Fibroblast of villous mesenchyme (primary cell): Measurements from ENCODE around the gene PEMT. TPM values are rescaled to one million over a fixed set of nuclear protein-coding genes. Genes with fewer than 3 reads are reported as not detected.

Source experiments
- DNase-seq: peaks from one replicate; pipeline ENCODE4 v3.0.0-alpha.2; 2010; ENCODE audit warnings: low read depth
- H3K4me3 ChIP-seq: 2 replicates; pipeline ENCODE4 v1.5.1; 2011; ENCODE audit warnings: low read depth, mild to moderate bottlenecking, low read length
- total RNA-seq: library from RNA; depleted of rRNA; stranded (reverse); fragments of >200 nt; gene quantifications from 2 replicates; pipeline ENCODE4 v1.2.3, GENCODE V29; 2012
- TF ChIP-seq, protein P1 (sequence below): IDR thresholded peaks from 2 replicates; pipeline ENCODE4 v1.5.1; 2012; ENCODE audit warnings: low read depth, mild to moderate bottlenecking, low read length; ENCODE audit not compliant: insufficient read depth

The PEMT gene
- total RNA-seq, 1 donor, result 28.9 TPM

DNA sequence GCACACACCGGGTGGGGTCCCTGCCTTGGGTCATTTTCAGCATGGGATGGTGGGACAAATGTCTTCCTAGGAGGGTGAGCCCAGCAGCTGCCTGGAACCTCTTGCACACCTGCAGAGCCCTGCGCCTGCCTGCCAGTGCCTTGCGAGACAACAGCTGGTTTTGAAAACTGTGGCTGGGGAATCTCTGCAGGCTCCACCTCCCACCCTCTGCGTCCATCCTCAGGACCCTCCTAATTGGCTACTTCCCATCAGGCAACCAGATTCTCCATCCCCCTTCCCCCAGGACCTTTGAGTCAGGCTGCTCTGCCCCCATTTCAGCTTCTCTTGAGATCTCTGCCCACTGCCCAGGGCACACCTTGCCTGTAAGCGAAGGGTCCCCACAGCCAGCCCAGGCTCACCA, 26.6 kb downstream of the PEMT start:
- no peak overlapping the region for H3K4me3 ChIP-seq
- no peak for DNase-seq
- TF ChIP-seq, protein P1, sequence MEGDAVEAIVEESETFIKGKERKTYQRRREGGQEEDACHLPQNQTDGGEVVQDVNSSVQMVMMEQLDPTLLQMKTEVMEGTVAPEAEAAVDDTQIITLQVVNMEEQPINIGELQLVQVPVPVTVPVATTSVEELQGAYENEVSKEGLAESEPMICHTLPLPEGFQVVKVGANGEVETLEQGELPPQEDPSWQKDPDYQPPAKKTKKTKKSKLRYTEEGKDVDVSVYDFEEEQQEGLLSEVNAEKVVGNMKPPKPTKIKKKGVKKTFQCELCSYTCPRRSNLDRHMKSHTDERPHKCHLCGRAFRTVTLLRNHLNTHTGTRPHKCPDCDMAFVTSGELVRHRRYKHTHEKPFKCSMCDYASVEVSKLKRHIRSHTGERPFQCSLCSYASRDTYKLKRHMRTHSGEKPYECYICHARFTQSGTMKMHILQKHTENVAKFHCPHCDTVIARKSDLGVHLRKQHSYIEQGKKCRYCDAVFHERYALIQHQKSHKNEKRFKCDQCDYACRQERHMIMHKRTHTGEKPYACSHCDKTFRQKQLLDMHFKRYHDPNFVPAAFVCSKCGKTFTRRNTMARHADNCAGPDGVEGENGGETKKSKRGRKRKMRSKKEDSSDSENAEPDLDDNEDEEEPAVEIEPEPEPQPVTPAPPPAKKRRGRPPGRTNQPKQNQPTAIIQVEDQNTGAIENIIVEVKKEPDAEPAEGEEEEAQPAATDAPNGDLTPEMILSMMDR, result no peak

DNA sequence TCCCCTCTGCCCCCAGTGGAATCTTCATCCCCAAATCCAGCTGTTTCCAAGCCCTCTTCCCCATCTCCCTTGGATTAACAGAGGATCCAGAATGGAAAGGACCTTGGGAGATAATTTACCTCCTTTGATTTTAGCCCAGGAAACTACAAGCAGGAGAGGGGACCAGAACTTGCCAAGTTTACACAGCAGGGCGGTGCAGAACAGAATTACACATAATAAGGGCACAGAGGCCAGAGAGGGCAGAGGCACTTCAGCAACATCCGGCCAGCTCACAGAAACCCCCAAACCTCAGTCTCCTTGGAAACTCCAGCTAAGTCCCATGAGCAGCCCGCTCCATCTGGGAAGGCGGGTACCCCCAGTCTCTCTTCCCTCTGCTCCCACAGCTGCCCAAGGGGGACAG, 27.2 kb downstream of the PEMT start:
- no peak overlapping the region for H3K4me3 ChIP-seq
- no peak for DNase-seq
- TF ChIP-seq, protein P1, result no peak

DNA sequence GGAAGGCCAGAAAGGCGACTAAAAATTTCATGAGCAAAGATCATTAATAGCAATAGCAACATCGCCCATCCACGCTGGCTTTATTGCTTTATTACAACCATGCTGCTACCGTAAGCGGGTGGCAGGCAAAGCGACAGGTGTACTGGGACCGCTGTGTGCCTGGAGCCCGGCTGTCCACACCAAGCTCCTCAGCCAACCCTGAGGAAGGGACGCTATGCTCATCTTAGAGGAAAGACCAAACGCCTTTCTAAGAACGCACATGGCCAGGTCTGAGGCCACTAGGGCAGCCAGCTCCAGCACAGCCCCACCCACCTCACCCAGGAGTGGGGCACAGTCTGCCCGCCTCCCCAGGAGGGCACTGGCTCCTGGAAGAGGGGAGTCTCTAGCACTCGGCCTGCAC, 28.0 kb downstream of the PEMT start:
- H3K4me3 ChIP-seq, result no peak overlapping the region
- TF ChIP-seq, protein P1, result no peak
- no peak for DNase-seq

DNA sequence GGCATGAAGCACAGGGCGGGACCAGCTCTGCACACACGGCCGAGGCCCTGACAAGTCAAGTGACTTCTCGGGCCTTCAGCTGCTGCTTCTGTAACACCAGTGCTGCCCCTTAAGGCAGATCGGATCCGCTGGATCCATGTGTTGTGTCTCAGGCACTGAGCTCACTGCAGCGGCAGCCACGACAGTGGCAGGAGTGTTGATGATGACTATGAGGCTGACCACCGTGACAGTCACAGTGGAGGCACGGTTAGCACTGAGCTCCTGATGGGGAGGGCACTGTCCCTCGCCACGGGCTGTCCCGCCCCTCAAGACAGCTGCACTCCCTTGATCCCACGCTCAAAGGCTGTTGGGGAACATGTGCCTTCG, 29.4 kb downstream of the PEMT start:
- TF ChIP-seq, protein P1, result no peak
- DNase-seq, result no peak
- no peak overlapping the region for H3K4me3 ChIP-seq

DNA sequence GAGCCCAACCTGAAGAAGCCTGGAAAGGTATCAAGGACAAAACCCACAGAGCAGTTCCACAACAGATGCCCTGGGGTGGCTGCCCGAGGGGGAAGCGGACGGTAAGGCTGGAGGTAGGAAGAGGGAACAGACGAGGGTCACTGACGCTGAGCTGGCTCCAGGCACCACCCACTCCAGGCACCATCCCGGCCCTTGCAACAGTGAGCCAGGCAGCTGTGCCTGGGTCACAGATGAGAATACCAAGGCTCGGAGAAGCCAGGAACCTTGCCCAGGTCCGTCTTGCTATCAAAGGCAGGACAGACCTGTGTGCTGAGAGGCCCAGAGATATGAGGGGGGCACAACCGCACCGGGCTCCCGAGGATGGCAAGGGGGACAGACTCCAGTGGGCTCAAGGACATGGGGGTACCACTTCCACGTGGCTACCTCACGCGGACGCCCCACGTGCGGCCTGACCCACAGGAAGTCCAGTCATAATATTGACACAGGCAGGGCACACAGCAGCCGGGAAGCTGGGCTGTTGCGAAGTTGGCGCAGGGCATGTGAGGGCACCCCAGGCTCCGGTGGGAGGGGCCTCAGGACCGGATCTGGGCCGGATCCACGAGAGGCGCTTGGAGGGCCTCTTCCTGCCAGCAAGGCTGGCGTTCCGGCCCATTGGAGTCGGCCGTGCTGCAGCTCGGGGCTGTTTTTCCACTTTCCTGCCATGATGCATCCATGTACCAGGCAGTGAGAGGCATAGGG, 29.9 kb downstream of the PEMT start:
- no peak for DNase-seq
- TF ChIP-seq, protein P1, result no peak
- H3K4me3 ChIP-seq, result no peak overlapping the region

DNA sequence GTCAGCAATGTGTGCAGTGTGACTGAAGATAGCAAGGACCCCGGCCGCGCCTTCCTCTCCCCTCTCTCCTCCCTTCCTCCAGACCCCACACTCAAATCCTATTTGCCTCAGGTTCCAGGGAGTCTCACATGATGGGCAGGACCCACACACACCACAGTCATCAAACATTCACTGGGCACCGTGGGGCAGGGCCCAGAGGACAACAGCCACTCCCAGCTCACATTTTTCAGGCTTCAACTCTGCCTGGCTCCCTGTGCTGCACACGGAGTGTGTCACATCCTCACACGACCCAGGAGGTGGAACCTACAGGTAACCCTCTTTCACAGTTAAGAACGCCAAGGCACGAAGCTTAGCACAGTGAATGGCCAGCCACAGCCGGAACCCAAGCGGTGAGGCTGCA, 30.5 kb downstream of the PEMT start:
- TF ChIP-seq, protein P1, result no peak
- no peak overlapping the region for H3K4me3 ChIP-seq
- no peak for DNase-seq

DNA sequence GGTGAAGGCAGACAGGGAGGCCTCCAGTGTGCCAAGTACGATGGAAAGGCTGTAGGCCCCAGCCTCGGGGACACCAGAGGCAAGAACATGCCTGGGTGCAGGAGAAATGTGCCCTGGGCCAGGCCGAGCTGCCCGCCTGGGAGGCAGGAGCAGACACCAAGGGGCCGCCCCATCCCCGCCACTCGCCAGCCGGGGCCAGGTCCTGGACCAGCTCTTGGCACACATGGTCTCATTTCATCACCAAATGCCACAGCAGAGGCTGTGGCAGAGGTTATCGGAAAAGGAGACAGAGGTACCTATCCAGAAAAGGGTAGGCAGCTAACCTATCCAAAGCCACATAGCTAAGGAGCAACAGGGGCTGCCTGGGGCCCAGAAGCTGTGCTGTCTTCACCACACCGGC, 31.3 kb downstream of the PEMT start:
- H3K4me3 ChIP-seq, result no peak overlapping the region
- TF ChIP-seq, protein P1, result no peak
- no peak for DNase-seq
